Lower leg skin (tissue), 3 donors: ENCODE data around the gene PPFIA1.

Experiments used
- POLR2A ChIP-seq, 2 donors: fragments of 450-650 bp; IDR thresholded peaks; one replicate each; pipeline ENCODE4 v1.6.1; 2016 to 2017; ENCODE audit warnings: antibody characterized with exemption in 2 of 2, mild to moderate bottlenecking in 1 of 2, moderate library complexity in 1 of 2
- TF ChIP-seq, protein P1 (sequence below), 3 donors: fragments of 450-650 bp; IDR thresholded peaks; one replicate each; pipeline ENCODE4 v1.5.1; 2016; ENCODE audit warnings: antibody characterized with exemption in 3 of 3, mild to moderate bottlenecking in 3 of 3, moderate library complexity in 2 of 3

DNA sequence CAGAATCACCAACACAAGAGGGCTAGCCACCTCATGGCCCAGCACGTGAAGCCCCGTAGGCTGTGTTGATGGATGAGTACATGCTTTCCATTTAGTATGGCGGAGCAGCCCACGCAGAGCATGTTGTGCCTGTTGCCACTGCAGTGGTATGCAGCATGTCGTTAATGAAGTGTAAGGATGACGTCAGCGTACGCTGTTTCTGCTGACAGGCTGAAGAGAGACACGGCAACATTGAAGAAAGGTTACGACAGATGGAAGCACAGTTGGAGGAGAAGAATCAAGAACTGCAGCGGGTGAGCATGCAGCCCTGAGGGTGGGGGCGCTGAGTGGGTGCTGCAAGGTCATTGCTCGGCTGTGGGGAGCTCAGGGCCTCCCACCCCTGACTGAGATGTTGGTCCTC lies 62.8 kb downstream of the PPFIA1 start:
- TF ChIP-seq, protein P1, sequence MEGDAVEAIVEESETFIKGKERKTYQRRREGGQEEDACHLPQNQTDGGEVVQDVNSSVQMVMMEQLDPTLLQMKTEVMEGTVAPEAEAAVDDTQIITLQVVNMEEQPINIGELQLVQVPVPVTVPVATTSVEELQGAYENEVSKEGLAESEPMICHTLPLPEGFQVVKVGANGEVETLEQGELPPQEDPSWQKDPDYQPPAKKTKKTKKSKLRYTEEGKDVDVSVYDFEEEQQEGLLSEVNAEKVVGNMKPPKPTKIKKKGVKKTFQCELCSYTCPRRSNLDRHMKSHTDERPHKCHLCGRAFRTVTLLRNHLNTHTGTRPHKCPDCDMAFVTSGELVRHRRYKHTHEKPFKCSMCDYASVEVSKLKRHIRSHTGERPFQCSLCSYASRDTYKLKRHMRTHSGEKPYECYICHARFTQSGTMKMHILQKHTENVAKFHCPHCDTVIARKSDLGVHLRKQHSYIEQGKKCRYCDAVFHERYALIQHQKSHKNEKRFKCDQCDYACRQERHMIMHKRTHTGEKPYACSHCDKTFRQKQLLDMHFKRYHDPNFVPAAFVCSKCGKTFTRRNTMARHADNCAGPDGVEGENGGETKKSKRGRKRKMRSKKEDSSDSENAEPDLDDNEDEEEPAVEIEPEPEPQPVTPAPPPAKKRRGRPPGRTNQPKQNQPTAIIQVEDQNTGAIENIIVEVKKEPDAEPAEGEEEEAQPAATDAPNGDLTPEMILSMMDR (IDR thresholded peaks at IDR 0.05), result no peak
- no peak for TF ChIP-seq POLR2A (IDR thresholded peaks at IDR 0.05)
